Kidney (tissue), 14 donors: ENCODE measurements around the gene SLC39A1. TPM values are rescaled to one million over a fixed set of nuclear protein-coding genes. Genes with fewer than 3 reads are reported as not detected.

ENCODE experiments used
- DNase-seq, 5 donors: peaks; one replicate each; pipeline ENCODE4 v3.0.0-alpha.2; 2013 to 2020
- FAIRE-seq: peaks from 2 replicates; lab custom pipeline; 2012; peaks lifted over from hg19 to GRCh38; lab: Jason Lieb, UNC
- H3K27ac ChIP-seq, 2 donors: one replicate each; pipeline ENCODE4 v1.7.0; 2013; ENCODE audit warnings: low read depth in 2 of 2, low read length in 2 of 2, inconsistent platforms in 1 of 2
- H3K27me3 ChIP-seq: one replicate; pipeline ENCODE4 v1.7.1; 2013; ENCODE audit warnings: low read length, inconsistent platforms; ENCODE audit not compliant: control insufficient read depth, insufficient read depth
- H3K36me3 ChIP-seq, 3 donors: one replicate each; pipeline versions ENCODE4 v1.7.0 to v1.7.1; 2013; ENCODE audit warnings: low read length in 3 of 3, control low read depth in 1 of 3, inconsistent platforms in 1 of 3; ENCODE audit not compliant: insufficient read depth in 3 of 3, control insufficient read depth in 2 of 3
- H3K4me1 ChIP-seq, 3 donors: one replicate each; pipeline versions ENCODE4 v1.7.0 to v1.7.1; 2013; ENCODE audit warnings: low read length in 3 of 3, inconsistent platforms in 1 of 3, low read depth in 1 of 3; ENCODE audit not compliant: control insufficient read depth in 2 of 3, insufficient read depth in 2 of 3
- H3K4me3 ChIP-seq, 3 donors: one replicate each; pipeline versions ENCODE4 v1.7.0 to v1.8.1; 2013; ENCODE audit warnings: low read length in 3 of 3, control low read depth in 1 of 3, inconsistent platforms in 1 of 3
- H3K9ac ChIP-seq, 3 donors: one replicate each; pipeline versions ENCODE4 v1.7.0 to v1.7.1; 2013; ENCODE audit warnings: low read length in 3 of 3, control low read depth in 1 of 3, inconsistent platforms in 1 of 3
- H3K9me3 ChIP-seq, 3 donors: one replicate each; pipeline versions ENCODE4 v1.7.0 to v1.7.1; 2013; ENCODE audit warnings: low read length in 3 of 3, control low read depth in 1 of 3, inconsistent platforms in 1 of 3; ENCODE audit not compliant: control insufficient read depth in 2 of 3, insufficient read depth in 1 of 3
- intact Hi-C: fragments of 100-400 bp; cut with DNase I; formaldehyde crosslinking; loops from one replicate; pipeline ENCODE4 v1.11.1; 2022
- polyA plus RNA-seq: library from polyadenylated mRNA; stranded (reverse); fragments of 350-450 nt; fragmentation: Illumina TruSeq; extraction: RNeasy Lipid Tissue Mini Kit (QIAGEN cat#74804); gene quantifications from one replicate; pipeline ENCODE4 v1.2.3, GENCODE V29; 2014; ENCODE audit warnings: low read depth, low replicate concordance; ENCODE audit not compliant: insufficient read depth
- total RNA-seq: library from RNA; stranded (reverse); fragmentation: NEBNext Ultra II Directional; extraction: Animal tissue kit (Norgen Biotek cat#: 25700); gene quantifications from one replicate; pipeline ENCODE4 v1.2.1, GENCODE V29; 2021
- TF ChIP-seq, protein P1 (sequence below): IDR thresholded peaks from 3 replicates; pipeline ENCODE4 v1.5.1; 2012; ENCODE audit warnings: mild to moderate bottlenecking, moderate library complexity, borderline replicate concordance; ENCODE audit not compliant: insufficient read depth; ENCODE audit errors: extremely low read depth
- donor health status: control.
- donor health status: control.
- donor health status: control.
- donor health status: control.
- donor health status: control.
- donor health status: DM: yes; HTN: yes; CAD: no.
- donor health status: Normal renal cell carcinoma (clear cell type).

The SLC39A1 gene
- total and polyA plus RNA-seq, 2 donors from 2014 or later, result 106 to 125 TPM

DNA sequence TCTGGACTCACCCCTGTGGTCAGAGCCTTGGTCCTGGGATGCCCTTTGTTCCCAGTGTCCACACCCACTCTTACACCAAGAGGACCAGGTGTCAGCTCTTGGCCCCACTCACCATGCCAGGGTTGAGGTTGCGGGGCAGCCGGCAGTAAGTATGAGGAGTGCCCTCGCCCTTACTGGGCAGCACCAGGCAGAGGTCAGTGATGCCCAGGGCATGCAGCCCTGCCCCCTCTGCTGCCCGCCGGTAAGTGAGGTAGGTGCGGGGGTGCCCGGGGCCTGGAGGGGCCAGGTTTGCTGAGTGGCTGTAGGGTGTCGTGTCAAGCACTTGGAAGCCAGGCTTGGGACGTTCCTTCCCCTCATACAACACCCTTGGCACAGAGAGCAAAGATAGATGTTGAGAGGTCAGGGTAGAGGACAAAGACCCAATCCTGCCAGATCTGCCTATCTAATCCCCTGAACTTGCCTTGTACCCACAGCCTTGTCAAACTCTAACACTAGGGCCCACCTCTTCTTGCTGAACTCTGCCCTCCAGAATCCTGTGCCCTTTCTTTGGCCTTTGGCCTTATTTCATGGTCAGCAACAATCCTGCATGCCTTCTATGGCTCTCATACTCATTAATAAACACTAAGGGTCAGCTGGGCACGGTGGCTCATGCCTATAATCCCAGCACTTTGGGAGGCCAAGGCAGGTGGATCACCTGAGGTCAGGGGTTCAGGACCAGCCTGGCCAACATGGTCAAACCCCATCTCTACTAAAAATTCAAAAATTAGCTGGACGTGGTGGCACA, 20.4 kb downstream of the SLC39A1 start:
- intact Hi-C loops, result no loop called here
- FAIRE-seq (no peak), DNase-seq (peak in 2 of 5 donors; percentile 23 to 70)
- H3K36me3 ChIP-seq, result peaks cover 2 to 18% (median 5%) of the 10 kb centered on the region in 3 donors
- H3K9me3 ChIP-seq, result no peaks in the 10 kb centered on the region
- H3K27me3 ChIP-seq, result no peaks in the 10 kb centered on the region
- no peak overlapping the region for H3K9ac ChIP-seq
- TF ChIP-seq, protein P1, sequence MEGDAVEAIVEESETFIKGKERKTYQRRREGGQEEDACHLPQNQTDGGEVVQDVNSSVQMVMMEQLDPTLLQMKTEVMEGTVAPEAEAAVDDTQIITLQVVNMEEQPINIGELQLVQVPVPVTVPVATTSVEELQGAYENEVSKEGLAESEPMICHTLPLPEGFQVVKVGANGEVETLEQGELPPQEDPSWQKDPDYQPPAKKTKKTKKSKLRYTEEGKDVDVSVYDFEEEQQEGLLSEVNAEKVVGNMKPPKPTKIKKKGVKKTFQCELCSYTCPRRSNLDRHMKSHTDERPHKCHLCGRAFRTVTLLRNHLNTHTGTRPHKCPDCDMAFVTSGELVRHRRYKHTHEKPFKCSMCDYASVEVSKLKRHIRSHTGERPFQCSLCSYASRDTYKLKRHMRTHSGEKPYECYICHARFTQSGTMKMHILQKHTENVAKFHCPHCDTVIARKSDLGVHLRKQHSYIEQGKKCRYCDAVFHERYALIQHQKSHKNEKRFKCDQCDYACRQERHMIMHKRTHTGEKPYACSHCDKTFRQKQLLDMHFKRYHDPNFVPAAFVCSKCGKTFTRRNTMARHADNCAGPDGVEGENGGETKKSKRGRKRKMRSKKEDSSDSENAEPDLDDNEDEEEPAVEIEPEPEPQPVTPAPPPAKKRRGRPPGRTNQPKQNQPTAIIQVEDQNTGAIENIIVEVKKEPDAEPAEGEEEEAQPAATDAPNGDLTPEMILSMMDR, result no peak
- no peak overlapping the region for H3K27ac ChIP-seq
- no peak overlapping the region for H3K4me3 ChIP-seq
- peaks cover 0 to 16% (median 3%) of the 10 kb centered on the region in 3 donors for H3K4me1 ChIP-seq

- H3K27me3 ChIP-seq, result no peaks in the 10 kb centered on the region
- no peak for FAIRE-seq
- peak in 2 of 5 donors; percentile 27 to 69 for DNase-seq
- intact Hi-C loops, result no loop called here
- H3K4me3 ChIP-seq, result no peak overlapping the region
- no peaks in the 10 kb centered on the region for H3K9me3 ChIP-seq
- H3K4me1 ChIP-seq, result peaks cover 0 to 16% (median 3%) of the 10 kb centered on the region in 3 donors
- peaks cover 6 to 26% (median 11%) of the 10 kb centered on the region in 3 donors for H3K36me3 ChIP-seq
- TF ChIP-seq, protein P1, result no peak
- H3K27ac ChIP-seq, result no peak overlapping the region
- no peak overlapping the region for H3K9ac ChIP-seq
Measured at GRCh38 chr1:153941826-153942725, 21.3 kb downstream of the SLC39A1 start.

- intact Hi-C loops, result no loop called here
- TF ChIP-seq, protein P1, result no peak
- Histone ChIP-seq H3K27ac (no peak overlapping the region), H3K4me1 (peaks cover 0 to 13% (median 3%) of the 10 kb centered on the region in 3 donors), H3K9ac (no peak overlapping the region), H3K4me3 (no peak overlapping the region), H3K27me3 (no peaks in the 10 kb centered on the region), H3K36me3 (peaks cover 6 to 38% (median 23%) of the 10 kb centered on the region in 3 donors), H3K9me3 (no peaks in the 10 kb centered on the region)
- FAIRE-seq (no peak), DNase-seq (peak in 1 of 5 donors; percentile 68)
Measured at GRCh38 chr1:153940756-153941155, 22.6 kb downstream of the SLC39A1 start.
